Stimulated activated CD4-positive, alpha-beta T cell treated with anti-CD3 and anti-CD28 coated beads, TNF-alpha, amount 100 ng/mL, for 48 hours (primary cell): ENCODE measurements around the gene USP30.

Experiments
- DNase-seq, 3 donors: peaks; one replicate each; pipeline ENCODE4 v3.0.0-alpha.2; 2020; ENCODE audit warnings: low read depth in 3 of 3

The USP30 gene

GRCh38 chr12:109127533-109128242 is 75.3 kb downstream of the USP30 start:
- no peak for DNase-seq

- DNase-seq = no peak
These were observed 78.1 kb downstream of the USP30 start for GRCh38 chr12:109130297-109131153.

- DNase-seq = no peak
These were observed 79.0 kb downstream of the USP30 start for GRCh38 chr12:109131154-109132050.

GRCh38 chr12:109134186-109134917 is 82.0 kb downstream of the USP30 start:
- DNase-seq = no peak

GRCh38 chr12:109137055-109137454 is 84.7 kb downstream of the USP30 start:
- DNase-seq = no peak
